Epithelial cell of esophagus (primary cell): ENCODE measurements around the gene FRMPD2.
A peak's percentile ranks its signal among the peaks of the same experiment; 100 is the strongest.

Source experiments
- DNase-seq: peaks from one replicate; pipeline ENCODE4 v3.0.0; 2010; ENCODE audit warnings: low read depth
- H3K4me3 ChIP-seq: 2 replicates; pipeline ENCODE4 v1.5.1; 2011; ENCODE audit warnings: mild to moderate bottlenecking, low read length, control low read depth
- TF ChIP-seq, protein P1 (sequence below): IDR thresholded peaks from 2 replicates; pipeline ENCODE4 v1.5.1; 2011; ENCODE audit warnings: low read depth, mild to moderate bottlenecking, low read length, control low read depth, inconsistent platforms; ENCODE audit not compliant: insufficient read depth; ENCODE audit errors: missing control alignments

The FRMPD2 gene

DNA sequence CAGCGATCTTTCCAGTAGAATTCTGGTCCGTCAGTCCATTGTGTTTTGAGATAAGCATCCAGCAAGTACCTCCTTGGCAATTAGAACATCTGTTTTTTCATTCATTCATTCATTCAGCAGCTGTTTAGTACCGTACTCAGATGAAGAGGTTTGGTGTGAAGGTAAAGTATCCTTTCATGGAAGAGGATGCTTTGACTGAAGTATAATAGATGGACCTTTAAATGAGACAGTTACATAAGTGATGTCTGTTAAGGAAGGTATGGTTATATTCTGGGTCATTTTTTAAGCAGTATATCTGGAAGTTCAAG is 33.2 kb upstream of the FRMPD2 start:
- no peak for DNase-seq
- H3K4me3 ChIP-seq = peak overlapping the region; percentile 68
- TF ChIP-seq, protein P1, sequence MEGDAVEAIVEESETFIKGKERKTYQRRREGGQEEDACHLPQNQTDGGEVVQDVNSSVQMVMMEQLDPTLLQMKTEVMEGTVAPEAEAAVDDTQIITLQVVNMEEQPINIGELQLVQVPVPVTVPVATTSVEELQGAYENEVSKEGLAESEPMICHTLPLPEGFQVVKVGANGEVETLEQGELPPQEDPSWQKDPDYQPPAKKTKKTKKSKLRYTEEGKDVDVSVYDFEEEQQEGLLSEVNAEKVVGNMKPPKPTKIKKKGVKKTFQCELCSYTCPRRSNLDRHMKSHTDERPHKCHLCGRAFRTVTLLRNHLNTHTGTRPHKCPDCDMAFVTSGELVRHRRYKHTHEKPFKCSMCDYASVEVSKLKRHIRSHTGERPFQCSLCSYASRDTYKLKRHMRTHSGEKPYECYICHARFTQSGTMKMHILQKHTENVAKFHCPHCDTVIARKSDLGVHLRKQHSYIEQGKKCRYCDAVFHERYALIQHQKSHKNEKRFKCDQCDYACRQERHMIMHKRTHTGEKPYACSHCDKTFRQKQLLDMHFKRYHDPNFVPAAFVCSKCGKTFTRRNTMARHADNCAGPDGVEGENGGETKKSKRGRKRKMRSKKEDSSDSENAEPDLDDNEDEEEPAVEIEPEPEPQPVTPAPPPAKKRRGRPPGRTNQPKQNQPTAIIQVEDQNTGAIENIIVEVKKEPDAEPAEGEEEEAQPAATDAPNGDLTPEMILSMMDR = no peak

GRCh38 chr10:48306870-48307710 is 32.6 kb upstream of the FRMPD2 start:
- H3K4me3 ChIP-seq = peak overlapping the region; percentile 68
- TF ChIP-seq, protein P1 = no peak
- DNase-seq = peak; percentile 39

DNA sequence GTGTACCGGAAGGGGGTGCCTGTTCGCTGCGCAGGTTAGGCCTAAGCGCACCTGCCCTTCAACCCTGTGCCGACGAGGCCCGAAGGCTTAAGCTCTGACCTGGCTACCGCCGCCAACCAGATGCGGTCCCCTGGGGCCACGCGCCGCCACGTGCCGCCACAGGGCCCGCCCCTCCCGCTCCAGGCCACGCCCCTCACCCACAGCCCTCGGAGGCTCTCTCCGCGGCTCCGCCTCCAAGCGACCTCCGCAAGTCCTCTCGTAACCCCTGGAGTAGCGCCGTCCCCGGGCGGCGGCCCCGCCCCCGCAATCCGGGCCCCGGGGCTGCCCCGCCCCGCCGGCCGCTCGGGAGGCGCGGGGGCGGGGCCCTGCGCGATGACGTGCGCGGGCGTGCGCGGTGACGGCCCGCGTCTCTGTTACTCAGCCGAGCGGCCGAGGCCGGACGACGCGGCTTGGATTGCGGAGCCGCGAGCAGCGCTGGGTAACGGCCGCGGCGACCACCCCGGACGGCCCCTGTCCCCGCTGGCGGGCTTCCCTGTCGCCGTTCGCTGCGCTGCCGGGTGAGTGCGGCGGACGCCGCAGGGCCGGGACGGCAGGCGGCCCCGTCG is 31.9 kb upstream of the FRMPD2 start, which contains the start of gene MAPK8:
MAPK8 (plus strand) TSS at position 413 of the 605 bp plus-strand sequence. CDS start 94,984 bp downstream, outside the sequence.
- H3K4me3 ChIP-seq = peak within 1 kb of the TSS; percentile 68
- TF ChIP-seq, protein P1 = no peak
- DNase-seq = peak; percentile 77

DNA sequence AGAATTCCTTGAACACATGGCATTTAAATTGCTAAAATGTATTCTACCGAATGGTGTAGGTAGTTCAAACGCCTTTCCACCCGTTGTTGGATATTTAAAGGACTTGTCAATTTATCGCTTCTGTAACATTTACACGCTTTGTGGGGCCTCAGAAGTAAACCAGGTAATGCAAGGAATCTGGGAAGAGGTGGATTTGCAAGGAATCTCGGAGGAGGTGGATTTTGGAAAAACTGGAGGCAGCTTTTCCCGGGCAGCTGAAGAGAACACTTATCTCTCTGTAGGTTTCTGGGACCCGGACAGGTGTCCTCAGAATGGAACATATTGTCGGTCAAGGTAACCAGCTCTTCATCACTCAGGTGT is 31.4 kb upstream of the FRMPD2 start:
- DNase-seq = no peak
- H3K4me3 ChIP-seq = peak overlapping the region; percentile 37

GRCh38 chr10:48302515-48303476 is 28.3 kb upstream of the FRMPD2 start:
- DNase-seq = no peak
- H3K4me3 ChIP-seq = no peak overlapping the region
- TF ChIP-seq, protein P1 = no peak

More for the DNA sequence above, 31.4 kb upstream of the FRMPD2 start:
- TF ChIP-seq, protein P1 = no peak

- DNase-seq = no peak
- no peak overlapping the region for H3K4me3 ChIP-seq
- TF ChIP-seq, protein P1 = no peak
Measured at GRCh38 chr10:48300556-48300955, 26.1 kb upstream of the FRMPD2 start.
